ENCODE data around the gene CHL1.

DNA sequence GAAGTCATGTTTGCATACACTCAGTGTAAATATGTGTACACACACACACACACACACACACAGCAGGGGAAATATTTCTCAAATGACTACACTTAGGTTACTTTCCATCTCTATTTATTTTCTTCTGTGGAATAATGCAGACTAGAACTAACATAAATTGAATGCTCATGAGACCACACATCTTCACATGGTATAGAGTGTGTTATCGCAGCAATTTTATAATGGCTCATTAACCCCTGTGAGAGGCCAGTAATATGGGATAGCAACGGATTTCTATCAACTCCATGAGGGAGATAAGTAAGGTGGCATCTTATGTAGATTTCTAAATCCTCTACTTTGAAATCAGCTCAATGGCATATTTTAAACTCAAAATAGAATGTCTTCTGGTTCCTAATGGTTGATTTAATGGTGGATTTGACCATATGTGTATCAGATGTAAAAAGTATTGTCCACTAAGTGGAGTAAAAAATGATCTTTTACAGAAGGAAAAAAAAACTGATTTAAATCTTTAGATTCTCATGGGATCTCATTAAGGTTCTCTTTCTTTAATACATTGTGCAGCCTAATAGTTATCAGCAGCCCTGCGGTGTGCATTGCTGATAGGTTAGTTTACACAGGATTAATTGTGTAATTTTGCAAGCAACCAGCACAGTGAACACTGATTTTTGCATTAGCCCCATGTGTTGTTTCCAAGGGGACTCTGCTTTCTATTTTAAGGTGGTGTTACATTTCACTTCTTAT, 32.0 kb downstream of the CHL1 start:
- TF ChIP-seq CTCF (IDR thresholded peaks at IDR 0.05): no peak
- no peak for TF ChIP-seq POLR2A (IDR thresholded peaks at IDR 0.05)

Measured in uterus (tissue), 2 donors.